ENCODE measurements around the gene YOD1.

Gene YOD1

DNA sequence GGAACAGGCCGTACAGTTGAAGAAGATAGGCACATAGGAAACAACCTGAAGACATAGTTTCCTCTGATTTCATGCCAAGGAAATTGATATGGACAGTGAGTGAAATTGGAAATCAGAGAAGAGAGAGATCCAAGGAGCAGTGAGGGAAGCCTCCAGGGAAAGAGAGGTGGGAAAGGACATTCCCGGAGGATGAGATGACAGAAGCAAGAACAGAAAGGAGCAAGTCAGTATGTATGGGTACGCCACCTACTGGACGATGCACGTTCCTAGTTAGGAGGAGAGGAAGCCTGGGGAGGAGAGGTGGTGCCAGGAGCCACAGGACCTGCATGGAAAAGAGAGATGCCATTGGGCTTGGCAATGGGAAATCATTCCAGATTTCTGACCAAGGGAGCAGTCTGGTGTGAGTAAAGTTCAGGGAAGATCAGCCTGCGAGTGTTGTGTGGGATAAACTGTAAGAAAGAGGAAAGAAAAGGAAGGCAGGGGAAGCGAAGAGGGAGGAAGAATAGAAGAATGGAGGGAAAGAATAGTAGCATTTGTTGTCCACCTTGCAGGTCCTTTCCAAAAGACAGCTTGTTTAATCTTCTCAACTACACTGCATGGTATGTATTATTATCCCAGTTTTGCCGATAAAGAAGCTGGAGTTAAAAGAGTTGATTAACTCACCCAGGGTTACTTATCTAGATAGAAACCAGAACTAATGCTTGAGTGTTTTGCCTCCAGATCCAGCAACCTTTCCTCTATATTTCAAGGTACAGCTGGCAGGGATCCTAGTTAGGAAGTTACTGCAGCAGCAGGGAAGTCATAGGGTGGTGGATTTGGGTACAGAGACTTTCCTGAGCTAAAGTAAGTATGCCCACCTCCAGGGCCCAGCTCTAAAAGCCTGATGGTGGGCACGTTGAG lies 45.8 kb downstream of the YOD1 start:
- no peak for DNase-seq

- DNase-seq = no peak
These were observed 47.8 kb downstream of the YOD1 start for GRCh38 chr1:207003210-207003609.

- no peak for DNase-seq
These were observed 48.3 kb downstream of the YOD1 start for GRCh38 chr1:207002724-207003146.

- DNase-seq = no peak
These were observed 49.3 kb downstream of the YOD1 start for GRCh38 chr1:207001492-207002245.

GRCh38 chr1:207000651-207001291 lies 50.2 kb downstream of the YOD1 start:
- no peak for DNase-seq

GRCh38 chr1:206998816-206999215 lies 52.2 kb downstream of the YOD1 start:
- DNase-seq = peak; percentile 28

Measured in MV-4-11 (cell line).